ENCODE data around the gene MCAM. TPM values are rescaled to one million over a fixed set of nuclear protein-coding genes. Genes with fewer than 3 reads are reported as not detected.
A peak's percentile ranks its signal among the peaks of the same experiment; 100 is the strongest.

Gene MCAM
- total and polyA plus RNA-seq, 10 of the 15 experiments (the other 5 are each of a cell fraction or from before 2014, with no cell fraction given): 3.1 to 19.7 (median 9.3) TPM

DNA sequence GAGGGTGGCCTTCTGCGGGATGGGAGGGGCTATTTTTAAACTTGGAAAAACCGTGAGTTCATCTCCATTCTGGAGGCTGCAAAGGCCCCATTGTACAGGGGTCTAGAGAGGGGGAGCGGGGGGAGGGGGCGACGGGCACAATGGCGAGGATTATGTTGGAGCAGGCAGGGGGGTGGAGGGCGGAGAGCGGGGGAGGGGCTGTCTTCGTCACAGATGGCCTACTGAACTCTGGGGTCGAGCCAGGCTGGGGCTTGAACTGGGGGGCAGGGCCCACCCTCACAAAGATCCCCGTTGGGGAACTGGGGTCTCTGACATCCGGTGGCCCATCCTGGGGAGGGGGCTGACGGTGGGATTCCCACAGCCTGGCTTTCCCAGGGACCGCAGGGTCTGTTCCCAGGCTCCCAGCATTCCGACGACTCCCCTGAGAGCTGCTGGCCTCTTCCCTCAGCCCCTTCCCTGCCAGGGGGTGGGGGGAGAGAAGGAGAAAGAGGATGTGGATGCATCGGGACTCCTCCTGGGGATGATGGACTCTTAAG, 3.4 kb upstream of the MCAM start (continued):
- TF ChIP-seq MEF2B (IDR thresholded peaks at IDR 0.05; ENCODE audit: partially characterized antibody, poor library complexity, severe bottlenecking): no peak
- no peak for TF ChIP-seq EZH2 (IDR thresholded peaks at IDR 0.05; ENCODE audit: borderline replicate concordance, control insufficient read depth, low read depth, low read length)
- TF ChIP-seq KAT2A (conservative IDR thresholded peaks at IDR 0.05; ENCODE audit: control insufficient read depth, low read depth, low read length): no peak
- TF ChIP-seq RUNX3 (IDR thresholded peaks at IDR 0.05; ENCODE audit: low read length): no peak
- TF ChIP-seq NBN (IDR thresholded peaks at IDR 0.05): no peak
- TF ChIP-seq EGR1 (IDR thresholded peaks at IDR 0.05; ENCODE audit: borderline replicate concordance in 1 of 2, low read depth in 2 of 2, low read length in 2 of 2): no peak
- TF ChIP-seq SMC3 (IDR thresholded peaks at IDR 0.05; ENCODE audit: borderline replicate concordance, low read length): no peak

DNA sequence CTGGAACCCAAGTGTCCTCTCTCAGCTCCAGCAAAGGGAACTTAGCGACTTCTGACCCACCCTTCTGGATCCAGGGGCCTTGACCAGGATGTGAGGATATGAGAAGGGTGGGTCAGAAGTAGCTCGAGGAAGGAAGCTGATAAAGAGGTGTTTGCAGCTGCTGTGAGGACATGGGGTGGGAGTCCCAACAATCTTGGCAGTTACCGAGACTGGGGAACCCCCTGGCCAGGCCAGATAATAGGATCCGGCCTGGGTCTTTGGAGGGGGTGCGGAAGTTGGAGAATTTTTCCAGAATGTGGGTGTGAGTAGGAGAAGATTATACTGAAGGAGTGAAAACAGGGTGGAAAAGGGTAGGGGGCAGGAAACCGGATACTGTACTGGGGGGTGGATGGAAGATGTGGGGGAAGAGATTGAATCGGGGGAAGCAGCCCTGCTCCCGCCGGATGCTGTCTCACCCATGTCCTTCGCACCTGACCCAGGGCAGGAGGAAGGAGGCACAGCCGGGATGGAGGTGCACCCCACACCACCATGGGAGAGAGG, 2.8 kb upstream of the MCAM start:
- DNase-seq (ENCODE audit: low read depth, low spot score) (no peak), FAIRE-seq (no peak), ATAC-seq (no peak)
- H3K4me1 ChIP-seq (ENCODE audit: control insufficient read depth, insufficient read depth, low read length): peaks cover 48% of the 10 kb centered on the region
- H2AFZ ChIP-seq (ENCODE audit: control insufficient read depth, low read depth, low read length): no peak overlapping the region
- H3K79me2 ChIP-seq (ENCODE audit: control insufficient read depth, insufficient read depth, low read length): no peaks in the 10 kb centered on the region
- CTCF ChIA-PET: interaction anchor here (0.9 to 5.6 kb wide), 6 partner anchors 14 to 150 kb away, joined by 3 to 88 read pairs (median 6); partner anchors contain the start of genes CBL and RNF26
- H3K4me2 ChIP-seq (ENCODE audit: control insufficient read depth, insufficient read depth): 0 out of 2 replicates have a peak overlapping the region, but pooled peaks have one; percentile 50
- no peak for TF ChIP-seq JUNB (IDR thresholded peaks at IDR 0.05)
- no peak for TF ChIP-seq PML (IDR thresholded peaks at IDR 0.05; ENCODE audit: low read length)
- no peak for TF ChIP-seq NR2F1 (conservative IDR thresholded peaks at IDR 0.05)
- TF ChIP-seq, protein P1, sequence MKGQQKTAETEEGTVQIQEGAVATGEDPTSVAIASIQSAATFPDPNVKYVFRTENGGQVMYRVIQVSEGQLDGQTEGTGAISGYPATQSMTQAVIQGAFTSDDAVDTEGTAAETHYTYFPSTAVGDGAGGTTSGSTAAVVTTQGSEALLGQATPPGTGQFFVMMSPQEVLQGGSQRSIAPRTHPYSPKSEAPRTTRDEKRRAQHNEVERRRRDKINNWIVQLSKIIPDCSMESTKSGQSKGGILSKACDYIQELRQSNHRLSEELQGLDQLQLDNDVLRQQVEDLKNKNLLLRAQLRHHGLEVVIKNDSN (IDR thresholded peaks at IDR 0.05; ENCODE audit: borderline replicate concordance, extremely low read length, insufficient read depth, low read depth, low read length): no peak
- no peak for TF ChIP-seq POU2F2 (IDR thresholded peaks at IDR 0.05; ENCODE audit: borderline replicate concordance, low read depth, low read length)
- TF ChIP-seq PAX5 (IDR thresholded peaks at IDR 0.05; ENCODE audit: borderline replicate concordance, low read depth, low read length): no peak
- no peak for TF ChIP-seq BCL11A (IDR thresholded peaks at IDR 0.05; ENCODE audit: low read depth, low read length)
- H3K36me3 ChIP-seq (ENCODE audit: control insufficient read depth in 2 of 2, insufficient read depth in 2 of 2, low read length in 1 of 2): no peaks in the 10 kb centered on the region
- no peaks in the 10 kb centered on the region for H4K20me1 ChIP-seq (ENCODE audit: control insufficient read depth, insufficient read depth)
- H3K27ac ChIP-seq (ENCODE audit: control insufficient read depth, insufficient read depth): peak overlapping the region; percentile 58
- no TSS peak for BruUV-seq (replicated peaks)
- H3K4me3 ChIP-seq: no peak overlapping the region
- WGBS (ENCODE audit: insufficient coverage, insufficient replicate concordance, low lambda C conversion rate, missing lambda C conversion rate): 23% methylated on average over 10 of the region's 11 CpGs
- in situ Hi-C loops (cut with MboI): no loop called here
- no peaks in the 10 kb centered on the region for H3K9me3 ChIP-seq (replicated peaks; ENCODE audit: control insufficient read depth, insufficient read depth, low read length)
- H3K9ac ChIP-seq (ENCODE audit: control insufficient read depth, insufficient read depth, low read length): no peak overlapping the region; the same call in 1 of the 2 replicates
- SMC1A ChIA-PET (ENCODE audit: uncharacterized antibody, unreplicated experiment): no interaction called here
- intact Hi-C loops (cut with micrococcal nuclease; ENCODE audit: unreplicated experiment): loop anchor here (5.0 kb wide), 4 partner anchors 112 to 392 kb away; partner anchors contain the start of genes ABCG4, BCL9L, CBL and NLRX1
- H3K27me3 ChIP-seq (replicated peaks in 1 of 2; ENCODE audit: control insufficient read depth in 2 of 2, insufficient read depth in 2 of 2, low read length in 1 of 2): peaks cover 1 to 15% of the 10 kb centered on the region in 2 experiments; a peak in 3 of 4 replicates
- POLR2A ChIA-PET: interaction anchor here (0.8 to 1.7 kb wide), 4 partner anchors 14 to 60 kb away, joined by 3 to 7 read pairs (median 4); partner anchors contain the start of gene RNF26
- RAD21 ChIA-PET (ENCODE audit: unreplicated experiment): interaction anchor here (0.7 to 1.2 kb wide), 3 partner anchors 11 to 60 kb away, joined by 3 to 5 read pairs (median 3); no protein-coding TSS in a partner anchor

Measured in GM12878 (cell line).